ENCODE results near the gene CABLES1. TPM values are rescaled to one million over a fixed set of nuclear protein-coding genes. Genes with fewer than 3 reads are reported as not detected.

Gene CABLES1
- total RNA-seq, 4 donors from 2014 or later, result 1.5 to 11.9 (median 6.1) TPM

DNA sequence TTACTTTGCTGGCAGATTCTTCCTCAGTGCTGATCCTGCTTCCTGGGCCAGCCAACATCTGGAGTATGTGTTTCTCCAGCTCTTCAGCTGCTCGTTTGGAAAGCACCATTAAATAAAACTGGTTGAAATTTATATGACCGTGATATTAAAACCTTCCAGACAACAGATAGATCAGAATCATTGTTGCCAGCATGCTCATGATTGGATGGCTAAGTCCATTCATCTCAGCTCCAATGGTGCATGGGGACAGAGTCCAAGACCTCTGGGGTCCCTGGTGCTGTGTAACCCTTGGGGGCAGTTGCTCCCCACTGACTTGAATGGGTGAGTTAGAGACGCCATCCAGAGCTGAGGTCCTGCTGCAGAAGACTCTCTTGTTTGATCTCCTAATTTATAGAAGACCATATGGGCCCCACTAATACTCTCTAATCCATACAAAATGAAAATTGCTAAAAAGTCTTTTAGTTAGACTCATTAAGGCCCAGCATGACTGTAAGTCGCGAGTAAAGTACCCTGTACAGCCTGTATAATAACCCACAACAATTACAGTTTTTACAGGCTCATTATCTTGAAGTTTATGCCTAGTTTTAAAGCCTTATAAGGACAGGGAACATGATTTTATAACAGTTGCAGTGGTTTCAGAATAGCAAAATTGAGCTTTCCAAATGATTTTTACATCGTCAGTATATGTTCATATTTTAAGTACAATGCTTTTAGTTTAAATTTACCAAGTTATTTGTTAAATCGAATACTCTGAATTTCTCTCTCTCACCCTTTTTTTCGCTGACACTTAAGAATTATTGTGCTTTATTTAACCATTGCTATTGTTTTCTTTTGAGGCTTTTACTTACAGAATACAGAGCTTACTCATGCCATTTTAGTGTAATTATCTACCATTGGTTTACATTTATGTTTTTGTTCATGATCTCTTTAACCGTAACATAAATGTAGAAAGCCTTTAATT, 60.0 kb downstream of the CABLES1 start:
- no peaks in the 10 kb centered on the region for H3K36me3 ChIP-seq
- H3K27ac ChIP-seq, result peak overlapping the region in 3 of 4 donors; percentile 37 to 71 (median 39)
- intact Hi-C loops (cut with DNase I; ENCODE audit: low total_unique reads), result no loop called here
- WGBS, 2 donors (ENCODE audit: low coverage in 1 of 2), result 56 to 80% methylated on average over 7 to 9 of the region's 9 CpGs
- TF ChIP-seq POLR2AphosphoS5 (IDR thresholded peaks at IDR 0.05) (no peak), POLR2A (IDR thresholded peaks at IDR 0.05) (no peak), CTCF (IDR thresholded peaks at IDR 0.05) (no peak), EP300 (IDR thresholded peaks at IDR 0.05; ENCODE audit: low read depth) (no peak)
- no peak for DNase-seq
- peaks cover 0 to 18% (median 2%) of the 10 kb centered on the region in 4 donors for H3K4me1 ChIP-seq
- in situ Hi-C loops (cut with MboI; ENCODE audit: low pct_ligation_motif_present in 1 of 4, low pct_unique_long_range_greater_than_20kb in 1 of 4, low sequenced_read_pairs in 3 of 4), result no loop called here
- no peak overlapping the region for H3K4me3 ChIP-seq
- H3K27me3 ChIP-seq, result no peaks in the 10 kb centered on the region
- H3K9me3 ChIP-seq, result no peaks in the 10 kb centered on the region

GRCh38 chr18:23196119-23197007, 61.1 kb downstream of the CABLES1 start:
- no peaks in the 10 kb centered on the region for H3K36me3 ChIP-seq
- peaks cover 0 to 18% (median 2%) of the 10 kb centered on the region in 4 donors for H3K4me1 ChIP-seq
- in situ Hi-C loops (cut with MboI; ENCODE audit: low pct_ligation_motif_present in 1 of 4, low pct_unique_long_range_greater_than_20kb in 1 of 4, low sequenced_read_pairs in 3 of 4) (no loop called here), intact Hi-C loops (cut with DNase I; ENCODE audit: low total_unique reads) (no loop called here)
- no peaks in the 10 kb centered on the region for H3K9me3 ChIP-seq
- DNase-seq, result no peak
- 58 to 67% methylated on average over 10 to 22 of the region's 22 CpGs for WGBS, 2 donors (ENCODE audit: low coverage in 1 of 2)
- TF ChIP-seq POLR2A (IDR thresholded peaks at IDR 0.05) (no peak), POLR2AphosphoS5 (IDR thresholded peaks at IDR 0.05) (no peak), EP300 (IDR thresholded peaks at IDR 0.05; ENCODE audit: low read depth) (no peak)
- no peak overlapping the region for H3K4me3 ChIP-seq
- H3K27me3 ChIP-seq, result no peaks in the 10 kb centered on the region
- H3K27ac ChIP-seq, result no peak overlapping the region

- in situ Hi-C loops (cut with MboI; ENCODE audit: low pct_ligation_motif_present in 1 of 4, low pct_unique_long_range_greater_than_20kb in 1 of 4, low sequenced_read_pairs in 3 of 4) (no loop called here), intact Hi-C loops (cut with DNase I; ENCODE audit: low total_unique reads) (no loop called here)
- 71 to 87% methylated on average over 1 to 5 of the region's 5 CpGs for WGBS, 2 donors (ENCODE audit: low coverage in 1 of 2)
- DNase-seq, result no peak
- H3K36me3 ChIP-seq, result no peaks in the 10 kb centered on the region
- H3K4me1 ChIP-seq, result peaks cover 0 to 11% (median 0%) of the 10 kb centered on the region in 4 donors
- H3K27ac ChIP-seq, result no peak overlapping the region
- no peaks in the 10 kb centered on the region for H3K9me3 ChIP-seq
- H3K27me3 ChIP-seq, result no peaks in the 10 kb centered on the region
- TF ChIP-seq POLR2A (IDR thresholded peaks at IDR 0.05), result no peak
- no peak for TF ChIP-seq EP300 (IDR thresholded peaks at IDR 0.05; ENCODE audit: low read depth)
- H3K4me3 ChIP-seq, result no peak overlapping the region
These were observed 63.0 kb downstream of the CABLES1 start for GRCh38 chr18:23198217-23198845.

DNA sequence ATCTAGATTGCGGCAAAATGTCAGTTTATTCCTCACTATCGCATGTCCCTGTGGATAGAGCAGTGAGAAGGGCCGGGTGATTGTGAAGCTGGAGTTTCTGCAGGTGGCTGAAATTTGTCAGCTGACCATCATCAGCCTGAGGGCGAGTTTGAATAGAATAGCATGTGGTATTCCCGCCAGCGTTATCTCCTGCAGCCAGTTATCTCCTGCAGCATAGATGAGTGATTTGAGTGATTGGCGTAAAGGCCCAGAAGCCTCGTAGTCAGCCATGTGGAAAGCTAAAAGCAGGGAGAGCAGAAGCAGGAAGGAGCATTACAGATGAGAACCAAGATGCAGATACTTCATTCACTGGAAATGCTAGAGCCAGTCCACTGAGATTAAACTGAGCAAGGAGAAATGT, 65.5 kb downstream of the CABLES1 start:
- intact Hi-C loops (cut with DNase I; ENCODE audit: low total_unique reads), result no loop called here
- Histone ChIP-seq H3K36me3 (no peaks in the 10 kb centered on the region), H3K4me3 (no peak overlapping the region), H3K27ac (no peak overlapping the region), H3K4me1 (peaks cover 0 to 9% (median 0%) of the 10 kb centered on the region in 4 donors), H3K27me3 (no peaks in the 10 kb centered on the region), H3K9me3 (no peaks in the 10 kb centered on the region)
- DNase-seq, result no peak
- TF ChIP-seq EP300 (IDR thresholded peaks at IDR 0.05; ENCODE audit: low read depth) (no peak), POLR2A (IDR thresholded peaks at IDR 0.05) (no peak), CTCF (IDR thresholded peaks at IDR 0.05) (no peak), POLR2AphosphoS5 (IDR thresholded peaks at IDR 0.05) (no peak)
- WGBS, 2 donors (ENCODE audit: low coverage in 1 of 2), result 89 to 91% methylated on average over 4 to 8 of the region's 8 CpGs
- in situ Hi-C loops (cut with MboI; ENCODE audit: low pct_ligation_motif_present in 1 of 4, low pct_unique_long_range_greater_than_20kb in 1 of 4, low sequenced_read_pairs in 3 of 4), result no loop called here

All from transverse colon (tissue), 4 donors.